Uterus (tissue), 2 donors: ENCODE measurements around the gene ZNF292.
"Not testable (repeated sequence)": the region's sequence is repeated elsewhere in the genome, so short reads cannot be mapped to it uniquely, and the experiment has no call there.

Experiments
- POLR2A ChIP-seq, 2 donors: fragments of 450-650 bp; IDR thresholded peaks; one replicate each; pipeline ENCODE4 v1.6.1; 2016; ENCODE audit warnings: antibody characterized with exemption in 2 of 2, mild to moderate bottlenecking in 1 of 2, moderate library complexity in 1 of 2
- TF ChIP-seq, protein P1 (sequence below), 4 experiments: fragments of 200-600 bp in 2 of 4; fragments of 450-650 bp in 2 of 4; sonication (generic) in 2 of 4; IDR thresholded peaks; one replicate each; pipeline ENCODE4 v1.5.1; 2016 to 2019; ENCODE audit warnings: antibody characterized with exemption in 4 of 4, mild to moderate bottlenecking in 2 of 4, moderate library complexity in 1 of 4

DNA sequence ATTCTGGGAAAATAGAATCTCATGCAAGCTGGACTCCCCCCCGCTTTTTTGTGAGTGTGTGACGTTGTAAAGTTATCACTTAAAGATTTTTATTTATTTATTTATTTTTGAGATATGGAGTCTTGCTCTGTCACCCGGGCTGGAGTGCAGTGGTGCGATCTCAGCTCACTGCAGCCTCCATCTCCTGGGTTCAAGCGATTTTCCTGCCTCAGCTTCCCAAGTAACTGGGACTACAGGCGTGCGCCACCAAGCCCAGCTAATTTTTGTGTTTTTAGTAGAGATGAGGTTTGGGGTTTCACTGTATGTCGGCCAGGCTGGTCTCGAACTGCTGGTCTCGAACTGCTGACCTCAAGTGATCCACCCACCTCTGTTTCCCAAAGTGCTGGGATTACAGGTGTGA is 2.2 kb downstream of the ZNF292 start:
- TF ChIP-seq, protein P1, sequence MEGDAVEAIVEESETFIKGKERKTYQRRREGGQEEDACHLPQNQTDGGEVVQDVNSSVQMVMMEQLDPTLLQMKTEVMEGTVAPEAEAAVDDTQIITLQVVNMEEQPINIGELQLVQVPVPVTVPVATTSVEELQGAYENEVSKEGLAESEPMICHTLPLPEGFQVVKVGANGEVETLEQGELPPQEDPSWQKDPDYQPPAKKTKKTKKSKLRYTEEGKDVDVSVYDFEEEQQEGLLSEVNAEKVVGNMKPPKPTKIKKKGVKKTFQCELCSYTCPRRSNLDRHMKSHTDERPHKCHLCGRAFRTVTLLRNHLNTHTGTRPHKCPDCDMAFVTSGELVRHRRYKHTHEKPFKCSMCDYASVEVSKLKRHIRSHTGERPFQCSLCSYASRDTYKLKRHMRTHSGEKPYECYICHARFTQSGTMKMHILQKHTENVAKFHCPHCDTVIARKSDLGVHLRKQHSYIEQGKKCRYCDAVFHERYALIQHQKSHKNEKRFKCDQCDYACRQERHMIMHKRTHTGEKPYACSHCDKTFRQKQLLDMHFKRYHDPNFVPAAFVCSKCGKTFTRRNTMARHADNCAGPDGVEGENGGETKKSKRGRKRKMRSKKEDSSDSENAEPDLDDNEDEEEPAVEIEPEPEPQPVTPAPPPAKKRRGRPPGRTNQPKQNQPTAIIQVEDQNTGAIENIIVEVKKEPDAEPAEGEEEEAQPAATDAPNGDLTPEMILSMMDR (IDR thresholded peaks at IDR 0.05): not testable (repeated sequence)
- not testable (repeated sequence) for TF ChIP-seq POLR2A (IDR thresholded peaks at IDR 0.05)
